IMR-90 (cell line): ENCODE measurements around the gene HENMT1. TPM values are rescaled to one million over a fixed set of nuclear protein-coding genes. Genes with fewer than 3 reads are reported as not detected.

ENCODE experiments used
- ATAC-seq: fragments of 200-7000 bp; cut with Tn5 transposase; 2 replicates; pipeline ENCODE4 v1.9.1; 2020; ENCODE audit warnings: low read depth, mild to moderate bottlenecking, moderate library complexity
- BruUV-seq: library from RNA; stranded (reverse); fragments of 400-500 nt; replicated peaks from 2 replicates; lab custom pipeline; 2021; lab: Mats Ljungman, UMichigan
- CTCF ChIA-PET: fragments of 300-600 bp; formaldehyde crosslinking; extraction: SDS; loops from one replicate; lab custom pipeline; 2021; ENCODE audit warnings: antibody characterized with exemption; lab: Yijun Ruan, JAX
- POLR2A ChIA-PET: fragments of 300-600 bp; sonication (Branson Sonifier 250); formaldehyde crosslinking; loops from one replicate; lab custom pipeline; 2022; ENCODE audit warnings: antibody characterized with exemption; ENCODE audit not compliant: unreplicated experiment; lab: Charles Lee
- DNase-seq: peaks from one replicate; pipeline ENCODE4 v3.0.0; 2013
- H2AFZ ChIP-seq: replicated peaks from 2 replicates; pipeline ENCODE3; 2013; ENCODE audit warnings: low read length, mild to moderate bottlenecking; ENCODE audit not compliant: poor library complexity
- H2AK5ac ChIP-seq: 2 replicates; pipeline ENCODE4 v1.6.1; 2013; ENCODE audit warnings: low read depth, low read length, inconsistent platforms
- H2AK9ac ChIP-seq: replicated peaks from 2 replicates; pipeline ENCODE3; 2013; ENCODE audit warnings: mild to moderate bottlenecking, low read depth, low read length, moderate library complexity; ENCODE audit not compliant: poor library complexity
- H2BK120ac ChIP-seq: 2 replicates; pipeline ENCODE4 v1.6.1; 2013; ENCODE audit warnings: low read depth, low read length, inconsistent platforms
- H2BK15ac ChIP-seq: 3 replicates; pipeline ENCODE4 v1.6.1; 2013; ENCODE audit warnings: low read depth, low read length, inconsistent platforms
- H2BK20ac ChIP-seq: 2 replicates; pipeline ENCODE4 v1.6.1; 2013; ENCODE audit warnings: low read depth, mild to moderate bottlenecking, inconsistent platforms, low read length, moderate library complexity
- H2BK5ac ChIP-seq: 2 replicates; pipeline ENCODE4 v1.6.1; 2013; ENCODE audit warnings: mild to moderate bottlenecking, low read depth, low read length, inconsistent platforms; ENCODE audit not compliant: poor library complexity, severe bottlenecking
- H3K14ac ChIP-seq: replicated peaks from 2 replicates; pipeline ENCODE4 v1.6.1; 2013; ENCODE audit warnings: low read depth, low read length, inconsistent platforms
- H3K18ac ChIP-seq: 2 replicates; pipeline ENCODE4 v1.6.1; 2013; ENCODE audit warnings: low read depth, low read length, control low read depth
- H3K23ac ChIP-seq: 2 replicates; pipeline ENCODE4 v1.6.1; 2013; ENCODE audit warnings: low read depth, low read length, inconsistent platforms
- H3K27ac ChIP-seq: 2 replicates; pipeline ENCODE4 v1.5.1; 2013; ENCODE audit warnings: mild to moderate bottlenecking, control low read depth, low read length; ENCODE audit not compliant: insufficient read depth
- H3K27me3 ChIP-seq: 2 replicates; pipeline ENCODE4 v1.6.1; 2013; ENCODE audit warnings: low read length; ENCODE audit not compliant: control insufficient read depth, insufficient read depth
- H3K36me3 ChIP-seq: 2 replicates; pipeline ENCODE4 v1.6.1; 2013; ENCODE audit warnings: low read length, mixed read lengths; ENCODE audit not compliant: control insufficient read depth, insufficient read depth
- H3K4ac ChIP-seq: 2 replicates; pipeline ENCODE4 v1.6.1; 2013; ENCODE audit warnings: low read depth, low read length, inconsistent platforms
- H3K4me1 ChIP-seq: 2 replicates; pipeline ENCODE4 v1.6.1; 2013; ENCODE audit warnings: low read length, mixed read lengths; ENCODE audit not compliant: control insufficient read depth, insufficient read depth
- H3K4me2 ChIP-seq: 2 replicates; pipeline ENCODE4 v1.6.1; 2013; ENCODE audit warnings: low read depth, mild to moderate bottlenecking, control low read depth, low read length, moderate library complexity
- H3K4me3 ChIP-seq: 2 replicates; pipeline ENCODE4 v1.5.1; 2013; ENCODE audit warnings: low read depth, mild to moderate bottlenecking, control low read depth, low read length, moderate library complexity; ENCODE audit not compliant: insufficient read depth
- H3K56ac ChIP-seq: 2 replicates; pipeline ENCODE4 v1.6.1; 2013; ENCODE audit warnings: low read length, inconsistent platforms; ENCODE audit not compliant: insufficient read depth; ENCODE audit errors: extremely low read depth
- H3K79me1 ChIP-seq, 2 experiments: 2 replicates each; pipeline ENCODE4 v1.6.1; 2013; ENCODE audit warnings: low read length in 2 of 2, inconsistent platforms in 1 of 2, low read depth in 1 of 2
- H3K9ac ChIP-seq: 2 replicates; pipeline ENCODE4 v1.6.1; 2013; ENCODE audit warnings: low read depth, low read length, control low read depth
- H3K9me1 ChIP-seq: 2 replicates; pipeline ENCODE4 v1.6.1; 2013; ENCODE audit warnings: low read length, inconsistent platforms; ENCODE audit not compliant: insufficient read depth
- H3K9me3 ChIP-seq: 2 replicates; pipeline ENCODE4 v1.6.1; 2013; ENCODE audit warnings: low read length; ENCODE audit not compliant: control insufficient read depth, insufficient read depth
- H4K20me1 ChIP-seq: 2 replicates; pipeline ENCODE4 v1.6.1; 2013; ENCODE audit warnings: low read length, inconsistent platforms; ENCODE audit not compliant: insufficient read depth
- H4K5ac ChIP-seq: 2 replicates; pipeline ENCODE4 v1.6.1; 2013; ENCODE audit warnings: mild to moderate bottlenecking, low read depth, low read length, control low read depth
- H4K8ac ChIP-seq, 2 experiments: 2 replicates each; pipeline ENCODE4 v1.6.1; 2013; ENCODE audit warnings: low read depth in 2 of 2, low read length in 2 of 2, control low read depth in 1 of 2, inconsistent platforms in 1 of 2
- H4K91ac ChIP-seq: 2 replicates; pipeline ENCODE4 v1.6.1; 2013; ENCODE audit warnings: low read depth, low read length, inconsistent platforms; ENCODE audit not compliant: insufficient read depth
- BHLHE40 ChIP-seq: fragments of 150-350 bp; IDR thresholded peaks from 2 replicates; pipeline ENCODE4 v1.6.1; 2016; ENCODE audit warnings: mild to moderate bottlenecking, low read depth, low read length
- MAFK ChIP-seq: IDR thresholded peaks from 2 replicates; pipeline ENCODE4 v1.6.1; 2012; ENCODE audit warnings: low read depth, low read length, improper control_type of control experiment
- MXI1 ChIP-seq: IDR thresholded peaks from 2 replicates; pipeline ENCODE4 v1.6.1; 2012; ENCODE audit warnings: low read depth, mild to moderate bottlenecking, low read length, moderate library complexity, borderline replicate concordance
- WGBS, 2 experiments: methylation state at CpG; one replicate each; pipeline versions ENCODE4 v1.1.5 to v1.1.7; 2013; ENCODE audit warnings: missing lambda C conversion rate in 2 of 2; ENCODE audit not compliant: insufficient read length in 1 of 2; ENCODE audit errors: extremely low coverage in 2 of 2; 5-methylcytosine and 5-hydroxymethylcytosine counted together
- dilution Hi-C: fragments of 300-500 bp; cut with HindIII; formaldehyde crosslinking; loops from one replicate; pipeline ENCODE4 v1.14.3; 2018; ENCODE audit warnings: low sequenced_read_pairs; ENCODE audit not compliant: unreplicated experiment
- in situ Hi-C: fragments of 300-500 bp; cut with MboI; formaldehyde crosslinking; loops from 3 replicates; pipeline ENCODE4 v1.14.3; 2019; ENCODE audit warnings: low sequenced_read_pairs, inconsistent platforms, mixed read lengths
- intact Hi-C: fragments of 100-400 bp; cut with micrococcal nuclease; formaldehyde crosslinking; loops from 2 replicates; pipeline ENCODE4 v1.10.0; 2022
- polyA plus RNA-seq, 3 experiments: library from polyadenylated mRNA; depleted of rRNA; stranded (reverse); fragments of >200 nt; gene quantifications; 2 replicates each; pipeline ENCODE4 v1.2.3, GENCODE V29; 2012; ENCODE audit warnings: low replicate concordance in 1 of 3
- total RNA-seq: library from RNA; depleted of rRNA; stranded (reverse); fragments of >200 nt; gene quantifications from 2 replicates; pipeline ENCODE4 v1.2.3, GENCODE V29; 2012

Gene HENMT1
- total and polyA plus RNA-seq, 2 of the 4 experiments (the other 2 are of a cell fraction), result 0.54 to 0.67 TPM

DNA sequence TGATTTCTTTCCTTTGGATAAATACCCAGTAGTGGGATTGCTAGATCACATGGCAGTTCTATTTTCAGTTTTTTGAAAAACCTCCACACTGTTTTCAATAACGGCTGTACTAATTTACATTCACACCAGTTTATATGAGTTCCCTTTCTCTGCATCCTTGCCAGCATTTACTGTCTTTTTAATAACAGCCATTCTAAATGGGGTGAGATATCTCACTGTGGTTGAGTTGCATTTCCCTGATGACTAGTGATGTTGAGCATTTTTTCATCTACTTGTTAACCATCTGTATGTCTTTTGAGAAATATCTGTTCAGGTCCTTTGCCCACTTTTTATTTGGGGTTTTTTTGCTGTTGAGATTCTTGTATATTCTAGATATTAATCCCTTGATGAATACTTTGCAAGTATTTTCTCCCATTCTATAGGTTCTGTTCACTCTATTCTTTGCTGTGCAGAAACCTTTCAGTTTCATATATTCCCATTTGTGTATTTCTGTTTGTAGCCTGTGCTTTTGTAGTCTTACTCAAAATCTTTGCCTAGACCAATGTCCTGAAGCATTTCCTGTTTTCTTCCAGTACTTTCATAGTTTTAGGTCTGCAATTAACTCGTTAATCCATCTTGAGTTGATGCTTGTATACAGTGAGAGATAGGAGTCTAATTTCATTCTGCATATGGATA is 7.3 kb downstream of the HENMT1 start:
- POLR2A ChIA-PET, result no interaction called here
- Histone ChIP-seq H3K4me1 (no peaks in the 10 kb centered on the region), H3K14ac (no peak overlapping the region), H4K20me1 (no peaks in the 10 kb centered on the region), H3K36me3 (no peaks in the 10 kb centered on the region), H2BK120ac (no peak overlapping the region), H3K23ac (no peak overlapping the region), H3K18ac (no peak overlapping the region), H4K8ac (no peak overlapping the region), H2AFZ (no peak overlapping the region), H2BK15ac (no peak overlapping the region), H2AK5ac (no peak overlapping the region), H3K9me3 (0 out of 2 replicates have a peak, but pooled peaks cover 2% of the 10 kb centered on the region), H3K9ac (no peak overlapping the region), H3K27me3 (no peaks in the 10 kb centered on the region), H2BK20ac (no peak overlapping the region), H3K4me3 (no peak overlapping the region), H3K4me2 (no peak overlapping the region), H4K5ac (no peak overlapping the region), H3K27ac (no peak overlapping the region), H3K79me1 (no peaks in the 10 kb centered on the region), H3K56ac (no peak overlapping the region), H4K91ac (no peak overlapping the region), H3K4ac (no peak overlapping the region), H3K9me1 (no peaks in the 10 kb centered on the region), H2BK5ac (no peak overlapping the region), H2AK9ac (no peak overlapping the region)
- BruUV-seq, result no TSS peak
- CTCF ChIA-PET, result no interaction called here
- no CpG with 5 or more reads among the region's 2 CpGs for WGBS, 2 experiments
- in situ Hi-C loops (no loop called here), dilution Hi-C loops (no loop called here), intact Hi-C loops (no loop called here)
- DNase-seq, result no peak
- TF ChIP-seq BHLHE40 (no peak), MAFK (no peak), MXI1 (no peak)
- ATAC-seq, result no peak
